ENCODE measurements around the gene LY6G6D. TPM values are rescaled to one million over a fixed set of nuclear protein-coding genes. Genes with fewer than 3 reads are reported as not detected.

The LY6G6D gene
- total RNA-seq, 1 experiment from 2014 or later: not detected

GRCh38 chr6:31725502-31726350, 10.6 kb downstream of the LY6G6D start:
- H3K4me1 Mint-ChIP-seq: peaks cover 14 to 16% of the 10 kb centered on the region in 2 experiments

More at GRCh38 chr6:31725502-31726350, 10.6 kb downstream of the LY6G6D start:
- peaks cover 9% of the 10 kb centered on the region for H3K23me2 ChIP-seq (ENCODE audit: insufficient read length, low read depth, low read length, poor library complexity, severe bottlenecking)
- no peaks in the 10 kb centered on the region for H3K27me3 Mint-ChIP-seq (ENCODE audit: low read depth)
- DNase-seq: no peak
- H3K4me3 Mint-ChIP-seq: no peak overlapping the region
- no peaks in the 10 kb centered on the region for H3K79me2 ChIP-seq (ENCODE audit: insufficient read depth, low read length)
- peaks cover 15 to 41% (median 39%) of the 10 kb centered on the region in 3 experiments for H3K36me3 Mint-ChIP-seq (ENCODE audit: insufficient read depth in 1 of 3, low read depth in 3 of 3)
- no peak for TF ChIP-seq CTCF (conservative IDR thresholded peaks at IDR 0.05)
- H3K9me3 ChIP-seq (ENCODE audit: control insufficient read depth, low read depth, low read length): no peaks in the 10 kb centered on the region
- no peaks in the 10 kb centered on the region for H3K27me3 ChIP-seq (ENCODE audit: insufficient read depth, low read length)
- H2BK20ac ChIP-seq (ENCODE audit: low read depth, low read length, poor library complexity, severe bottlenecking): no peak overlapping the region
- no peak overlapping the region for H3K9ac ChIP-seq (ENCODE audit: extremely low read depth, insufficient read length, low read length)
- H3K14ac ChIP-seq (ENCODE audit: insufficient read depth, low read length): no peak overlapping the region
- H3K27ac ChIP-seq (ENCODE audit: insufficient read length, low read depth, low read length): no peak overlapping the region
- no peaks in the 10 kb centered on the region for H4K20me1 ChIP-seq (ENCODE audit: control insufficient read depth, insufficient read depth, insufficient read length)
- no peak overlapping the region for H3K4ac ChIP-seq (ENCODE audit: low read depth, low read length)
- H3K9me3 Mint-ChIP-seq: no peaks in the 10 kb centered on the region; a peak in 2 of 5 replicates
- H3T11ph ChIP-seq (ENCODE audit: low read length): no peak overlapping the region
- no peak overlapping the region for H2BK120ac ChIP-seq (ENCODE audit: low read depth, low read length, poor library complexity, severe bottlenecking)
- H2BK5ac ChIP-seq (ENCODE audit: insufficient read length, low read length): no peak overlapping the region
- peak overlapping the region in 1 of 3 experiments; percentile 4; a peak in 2 of 7 replicates for H3K27ac Mint-ChIP-seq
- H4K5ac ChIP-seq (ENCODE audit: insufficient read length, low read depth, low read length): no peak overlapping the region
- H3K23ac ChIP-seq (ENCODE audit: insufficient read length, low read depth, low read length): no peak overlapping the region
- no peaks in the 10 kb centered on the region for H3K79me1 ChIP-seq (ENCODE audit: insufficient read depth, low read depth, low read length, poor library complexity, severe bottlenecking)
- H2BK15ac ChIP-seq (ENCODE audit: low read depth, low read length): no peak overlapping the region
- no peak overlapping the region for H2BK12ac ChIP-seq (ENCODE audit: insufficient read length, low read depth, low read length)
- WGBS (ENCODE audit: extremely low coverage, insufficient read length, low lambda C conversion rate): no CpG with 5 or more reads among the region's 12 CpGs
- no peak overlapping the region for H3K18ac ChIP-seq (ENCODE audit: insufficient read length, low read depth, low read length)
- no peak overlapping the region for H2AFZ ChIP-seq (ENCODE audit: low read length)
- H3K56ac ChIP-seq (ENCODE audit: insufficient read length, low read depth, low read length): no peak overlapping the region
- no peak overlapping the region for H4K91ac ChIP-seq (ENCODE audit: insufficient read length, low read depth, low read length)
- H3K4me2 ChIP-seq (ENCODE audit: insufficient read depth, insufficient read length, low read length): no peak overlapping the region
- H2AK5ac ChIP-seq (ENCODE audit: insufficient read length, low read length): no peak overlapping the region
- H3K4me1 ChIP-seq (ENCODE audit: insufficient read depth, low read length): no peaks in the 10 kb centered on the region
- H4K8ac ChIP-seq (replicated peaks; ENCODE audit: insufficient read length, low read depth, low read length): no peak overlapping the region
